SK-N-SH treated with all-trans-retinoic acid at 6 μM for 48 hours (cell line): Measurements from ENCODE around the gene SFRP2.

Experiments
- CREB5 ChIP-seq: fragments of 250-450 bp; sonication (Bioruptor Pico); IDR thresholded peaks from 2 replicates; pipeline ENCODE4 v1.5.1; 2020; ENCODE audit warnings: low read depth, mild to moderate bottlenecking, moderate library complexity
- ESRRG ChIP-seq: fragments of 250-450 bp; sonication (Bioruptor Pico); IDR thresholded peaks from 2 replicates; pipeline ENCODE4 v1.6.1; 2021; ENCODE audit warnings: mild to moderate bottlenecking
- PATZ1 ChIP-seq: fragments of 250-450 bp; sonication (Bioruptor Pico); IDR thresholded peaks from 2 replicates; pipeline ENCODE4 v1.8.0; 2020; ENCODE audit warnings: mild to moderate bottlenecking, moderate library complexity, borderline replicate concordance
- RARB ChIP-seq: fragments of 250-450 bp; sonication (Bioruptor Pico); IDR thresholded peaks from 2 replicates; pipeline ENCODE4 v1.8.0; 2021; ENCODE audit warnings: mild to moderate bottlenecking, moderate library complexity
- SNAI2 ChIP-seq: fragments of 250-450 bp; sonication (Bioruptor Pico); IDR thresholded peaks from 2 replicates; pipeline ENCODE4 v1.5.0; 2020; ENCODE audit warnings: mild to moderate bottlenecking, moderate library complexity
- TCF4 ChIP-seq: fragments of 250-450 bp; sonication (Bioruptor Pico); IDR thresholded peaks from 2 replicates; pipeline ENCODE4 v1.8.0; 2021; ENCODE audit warnings: mild to moderate bottlenecking, moderate library complexity, borderline replicate concordance
- TOX ChIP-seq: fragments of 250-450 bp; sonication (Bioruptor Pico); IDR thresholded peaks from 2 replicates; pipeline ENCODE4 v1.8.0; 2021; ENCODE audit warnings: mild to moderate bottlenecking, moderate library complexity, borderline replicate concordance
- ZFP3 ChIP-seq: fragments of 250-450 bp; sonication (Bioruptor Pico); IDR thresholded peaks from 2 replicates; pipeline ENCODE4 v1.5.0; 2020; ENCODE audit warnings: mild to moderate bottlenecking, moderate library complexity
- ZFP30 ChIP-seq: fragments of 450-650 bp; formaldehyde crosslinking; IDR thresholded peaks from 2 replicates; pipeline ENCODE4 v1.5.0; 2022; ENCODE audit warnings: mild to moderate bottlenecking, moderate library complexity
- ZNF565 ChIP-seq: fragments of 450-650 bp; formaldehyde crosslinking; conservative IDR thresholded peaks from 2 replicates; pipeline ENCODE4 v1.5.0; 2020; ENCODE audit warnings: low read depth, mild to moderate bottlenecking, moderate library complexity
- ZNF70 ChIP-seq: fragments of 450-650 bp; formaldehyde crosslinking; IDR thresholded peaks from 2 replicates; pipeline ENCODE4 v1.5.0; 2020; ENCODE audit warnings: mild to moderate bottlenecking, moderate library complexity

DNA sequence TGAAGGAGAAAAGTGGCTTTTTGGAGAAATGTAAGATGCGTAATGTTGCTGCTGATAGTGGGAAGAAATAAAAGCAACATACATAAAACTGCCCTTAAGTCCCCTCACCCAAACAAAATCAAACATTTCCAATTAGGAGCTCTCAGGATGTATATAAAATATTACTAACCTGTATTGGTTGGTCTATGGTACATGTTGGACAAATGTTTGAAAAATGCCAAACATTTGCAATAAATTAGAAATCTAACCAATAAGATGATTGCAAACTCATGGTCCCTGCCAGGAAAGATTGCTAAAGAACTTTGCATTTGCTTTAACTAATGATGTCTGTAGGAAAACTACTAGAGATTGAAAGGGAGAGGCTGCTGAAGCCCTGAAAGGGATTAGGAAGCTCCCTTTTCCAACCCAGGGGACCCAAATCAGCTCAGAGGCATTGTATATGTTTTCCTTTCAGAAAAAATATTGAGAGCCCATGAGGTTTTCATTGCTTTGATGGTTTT, 1.8 kb downstream of the SFRP2 start:
- TF ChIP-seq ZNF565 (no peak), TCF4 (CRISPR knock-in tag) (no peak), CREB5 (CRISPR knock-in tag) (no peak), ZNF70 (CRISPR knock-in tag) (no peak), ZFP3 (no peak), ESRRG (no peak), ZFP30 (no peak), PATZ1 (CRISPR knock-in tag) (no peak), RARB (CRISPR knock-in tag) (no peak), SNAI2 (CRISPR knock-in tag) (no peak), TOX (CRISPR knock-in tag) (no peak)
